ENCODE measurements around the gene HDGF. TPM values are rescaled to one million over a fixed set of nuclear protein-coding genes. Genes with fewer than 3 reads are reported as not detected.

The HDGF gene
- total and polyA plus RNA-seq, 9 of the 15 experiments (the other 6 are each of a cell fraction or from before 2014, with no cell fraction given): 38.8 to 601 (median 400) TPM

DNA sequence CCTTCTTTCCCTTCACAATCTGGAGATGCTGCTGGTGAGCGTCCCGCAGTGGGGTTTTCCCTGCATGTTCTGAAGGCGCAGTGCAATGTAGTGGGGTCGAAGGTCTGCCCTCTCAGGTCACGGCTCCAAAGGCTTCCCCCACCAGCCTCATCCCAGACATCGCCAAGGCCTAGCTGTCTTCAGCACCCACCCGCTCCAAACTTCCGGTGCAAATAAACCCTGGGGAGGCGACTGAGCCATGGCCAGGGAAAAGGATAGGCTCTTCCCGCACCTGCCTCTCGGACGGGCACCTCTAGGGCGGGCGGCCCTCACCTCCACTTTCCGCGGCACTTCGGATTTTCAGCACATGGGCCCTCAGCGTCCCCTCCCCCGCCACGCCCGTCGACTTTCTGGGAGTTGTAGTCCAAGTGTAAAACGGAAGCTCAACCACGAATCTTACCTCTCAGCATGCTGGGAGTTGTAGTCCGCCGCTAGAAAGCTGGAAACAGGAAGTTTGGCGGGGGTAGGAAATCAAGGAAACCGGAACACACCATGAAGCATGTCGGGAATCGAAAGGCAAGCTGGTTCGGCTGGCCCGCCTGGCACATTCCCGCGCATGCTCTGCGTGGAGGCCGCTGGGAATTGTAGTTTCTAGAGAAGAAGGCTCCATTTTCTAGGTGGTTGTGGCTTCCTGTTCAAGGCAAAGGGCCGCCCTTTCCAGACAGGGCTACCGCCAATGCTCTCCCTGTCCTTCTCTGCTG, 10.6 kb downstream of the HDGF start, which contains the start of gene MRPL24 (continued):
- TF ChIP-seq, protein P1, sequence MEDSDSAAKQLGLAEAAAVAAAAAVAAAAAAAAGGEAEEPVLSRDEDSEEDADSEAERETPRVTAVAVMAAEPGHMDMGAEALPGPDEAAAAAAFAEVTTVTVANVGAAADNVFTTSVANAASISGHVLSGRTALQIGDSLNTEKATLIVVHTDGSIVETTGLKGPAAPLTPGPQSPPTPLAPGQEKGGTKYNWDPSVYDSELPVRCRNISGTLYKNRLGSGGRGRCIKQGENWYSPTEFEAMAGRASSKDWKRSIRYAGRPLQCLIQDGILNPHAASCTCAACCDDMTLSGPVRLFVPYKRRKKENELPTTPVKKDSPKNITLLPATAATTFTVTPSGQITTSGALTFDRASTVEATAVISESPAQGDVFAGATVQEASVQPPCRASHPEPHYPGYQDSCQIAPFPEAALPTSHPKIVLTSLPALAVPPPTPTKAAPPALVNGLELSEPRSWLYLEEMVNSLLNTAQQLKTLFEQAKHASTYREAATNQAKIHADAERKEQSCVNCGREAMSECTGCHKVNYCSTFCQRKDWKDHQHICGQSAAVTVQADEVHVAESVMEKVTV (CRISPR knock-in tag; IDR thresholded peaks at IDR 0.05): no peak
- TF ChIP-seq BDP1 (IDR thresholded peaks at IDR 0.05; ENCODE audit: insufficient read depth, insufficient read length): no peak
- no peak for TF ChIP-seq ILK (tag; IDR thresholded peaks at IDR 0.05; ENCODE audit: borderline replicate concordance, low read depth)
- peak; percentile 93 for TF ChIP-seq ETV1 (tag; conservative IDR thresholded peaks at IDR 0.05; ENCODE audit: low read depth)
- TF ChIP-seq ZNF583 (CRISPR knock-in tag; IDR thresholded peaks at IDR 0.05): no peak
- peak; percentile 84; the same call in 1 of the 2 replicates for TF ChIP-seq E2F3 (CRISPR knock-in tag; IDR thresholded peaks at IDR 0.05)
- TF ChIP-seq, protein P2, sequence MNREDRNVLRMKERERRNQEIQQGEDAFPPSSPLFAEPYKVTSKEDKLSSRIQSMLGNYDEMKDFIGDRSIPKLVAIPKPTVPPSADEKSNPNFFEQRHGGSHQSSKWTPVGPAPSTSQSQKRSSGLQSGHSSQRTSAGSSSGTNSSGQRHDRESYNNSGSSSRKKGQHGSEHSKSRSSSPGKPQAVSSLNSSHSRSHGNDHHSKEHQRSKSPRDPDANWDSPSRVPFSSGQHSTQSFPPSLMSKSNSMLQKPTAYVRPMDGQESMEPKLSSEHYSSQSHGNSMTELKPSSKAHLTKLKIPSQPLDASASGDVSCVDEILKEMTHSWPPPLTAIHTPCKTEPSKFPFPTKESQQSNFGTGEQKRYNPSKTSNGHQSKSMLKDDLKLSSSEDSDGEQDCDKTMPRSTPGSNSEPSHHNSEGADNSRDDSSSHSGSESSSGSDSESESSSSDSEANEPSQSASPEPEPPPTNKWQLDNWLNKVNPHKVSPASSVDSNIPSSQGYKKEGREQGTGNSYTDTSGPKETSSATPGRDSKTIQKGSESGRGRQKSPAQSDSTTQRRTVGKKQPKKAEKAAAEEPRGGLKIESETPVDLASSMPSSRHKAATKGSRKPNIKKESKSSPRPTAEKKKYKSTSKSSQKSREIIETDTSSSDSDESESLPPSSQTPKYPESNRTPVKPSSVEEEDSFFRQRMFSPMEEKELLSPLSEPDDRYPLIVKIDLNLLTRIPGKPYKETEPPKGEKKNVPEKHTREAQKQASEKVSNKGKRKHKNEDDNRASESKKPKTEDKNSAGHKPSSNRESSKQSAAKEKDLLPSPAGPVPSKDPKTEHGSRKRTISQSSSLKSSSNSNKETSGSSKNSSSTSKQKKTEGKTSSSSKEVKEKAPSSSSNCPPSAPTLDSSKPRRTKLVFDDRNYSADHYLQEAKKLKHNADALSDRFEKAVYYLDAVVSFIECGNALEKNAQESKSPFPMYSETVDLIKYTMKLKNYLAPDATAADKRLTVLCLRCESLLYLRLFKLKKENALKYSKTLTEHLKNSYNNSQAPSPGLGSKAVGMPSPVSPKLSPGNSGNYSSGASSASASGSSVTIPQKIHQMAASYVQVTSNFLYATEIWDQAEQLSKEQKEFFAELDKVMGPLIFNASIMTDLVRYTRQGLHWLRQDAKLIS (CRISPR knock-in tag; IDR thresholded peaks at IDR 0.05): peak; percentile 17; the same call in 1 of the 2 replicates
- no peak for TF ChIP-seq CHCHD3 (CRISPR knock-in tag; IDR thresholded peaks at IDR 0.05)
- TF ChIP-seq ZNF764 (CRISPR knock-in tag; IDR thresholded peaks at IDR 0.05; ENCODE audit: low read depth): no peak
- TF ChIP-seq ZNF316 (IDR thresholded peaks at IDR 0.05): no peak
- TF ChIP-seq CSDE1 (IDR thresholded peaks at IDR 0.05): no peak
- TF ChIP-seq RAD51 (IDR thresholded peaks at IDR 0.05; ENCODE audit: borderline replicate concordance, low read depth): no peak; the same call in 1 of the 2 replicates
- no peak for TF ChIP-seq ZNF780A (CRISPR knock-in tag; IDR thresholded peaks at IDR 0.05)
- no peak; the same call in 1 of the 2 replicates for TF ChIP-seq TGIF2 (CRISPR knock-in tag; IDR thresholded peaks at IDR 0.05)
- TF ChIP-seq, protein P3, sequence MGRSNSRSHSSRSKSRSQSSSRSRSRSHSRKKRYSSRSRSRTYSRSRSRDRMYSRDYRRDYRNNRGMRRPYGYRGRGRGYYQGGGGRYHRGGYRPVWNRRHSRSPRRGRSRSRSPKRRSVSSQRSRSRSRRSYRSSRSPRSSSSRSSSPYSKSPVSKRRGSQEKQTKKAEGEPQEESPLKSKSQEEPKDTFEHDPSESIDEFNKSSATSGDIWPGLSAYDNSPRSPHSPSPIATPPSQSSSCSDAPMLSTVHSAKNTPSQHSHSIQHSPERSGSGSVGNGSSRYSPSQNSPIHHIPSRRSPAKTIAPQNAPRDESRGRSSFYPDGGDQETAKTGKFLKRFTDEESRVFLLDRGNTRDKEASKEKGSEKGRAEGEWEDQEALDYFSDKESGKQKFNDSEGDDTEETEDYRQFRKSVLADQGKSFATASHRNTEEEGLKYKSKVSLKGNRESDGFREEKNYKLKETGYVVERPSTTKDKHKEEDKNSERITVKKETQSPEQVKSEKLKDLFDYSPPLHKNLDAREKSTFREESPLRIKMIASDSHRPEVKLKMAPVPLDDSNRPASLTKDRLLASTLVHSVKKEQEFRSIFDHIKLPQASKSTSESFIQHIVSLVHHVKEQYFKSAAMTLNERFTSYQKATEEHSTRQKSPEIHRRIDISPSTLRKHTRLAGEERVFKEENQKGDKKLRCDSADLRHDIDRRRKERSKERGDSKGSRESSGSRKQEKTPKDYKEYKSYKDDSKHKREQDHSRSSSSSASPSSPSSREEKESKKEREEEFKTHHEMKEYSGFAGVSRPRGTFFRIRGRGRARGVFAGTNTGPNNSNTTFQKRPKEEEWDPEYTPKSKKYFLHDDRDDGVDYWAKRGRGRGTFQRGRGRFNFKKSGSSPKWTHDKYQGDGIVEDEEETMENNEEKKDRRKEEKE (IDR thresholded peaks at IDR 0.05; ENCODE audit: borderline replicate concordance in 1 of 2, control insufficient read depth in 1 of 2, low read depth in 2 of 2, low read length in 1 of 2): peak in 1 of 2 experiments; percentile 95; a peak in 2 of 4 replicates

All from K562 (cell line).